Measurements from ENCODE around the gene ETV3L.

ETV3L gene

DNA sequence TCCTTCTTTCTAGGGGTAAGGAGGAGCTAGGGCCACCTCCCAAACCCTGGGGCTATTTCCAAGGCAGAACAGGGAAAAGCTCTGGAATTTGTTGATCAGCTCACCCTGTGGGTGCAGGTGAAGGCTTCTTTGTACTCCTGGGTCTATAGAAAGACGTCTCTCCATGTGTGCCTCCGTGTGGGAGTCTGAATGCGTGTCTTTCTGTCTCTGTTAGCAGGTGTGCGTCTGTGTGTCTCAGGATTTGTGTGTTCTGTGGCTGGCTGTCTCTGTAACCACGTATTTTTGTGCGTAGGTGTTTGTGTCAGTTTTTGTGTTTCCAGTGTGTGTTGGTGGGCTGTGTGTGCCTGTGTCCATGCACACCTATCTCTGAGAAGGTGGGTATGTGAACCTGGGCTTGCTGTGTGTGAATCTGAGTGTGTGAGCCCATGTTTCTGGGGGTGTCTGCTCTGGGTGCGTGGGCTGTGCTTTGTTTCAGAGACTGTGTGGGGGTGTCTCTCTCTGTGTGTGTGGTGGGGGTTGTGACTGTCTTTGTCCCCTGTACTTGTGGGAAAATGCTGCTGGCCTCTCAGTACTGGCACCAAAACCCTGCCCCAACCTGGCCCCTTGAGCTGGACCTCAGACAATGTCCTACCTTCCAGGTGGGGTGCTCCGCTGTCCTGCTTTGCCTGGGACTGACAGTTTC is 12.7 kb upstream of the ETV3L start:
- CTCF ChIA-PET, result interaction anchor here (2.4 kb wide), 1 partner anchor 22 kb away, joined by 11 read pairs; no protein-coding TSS in a partner anchor
- Histone ChIP-seq H3K4me3 (ENCODE audit: low read depth, low read length) (no peak overlapping the region), H3K4me1 (ENCODE audit: control insufficient read depth, insufficient read depth, low read length) (no peaks in the 10 kb centered on the region), H3K9me3 (ENCODE audit: control insufficient read depth, insufficient read depth, low read depth, low read length) (no peaks in the 10 kb centered on the region), H3K27ac (ENCODE audit: extremely low read depth, low read depth, low read length) (no peak overlapping the region), H3K36me3 (ENCODE audit: control insufficient read depth in 2 of 2, insufficient read depth in 1 of 2, low read length in 2 of 2) (no peaks in the 10 kb centered on the region)
- TF ChIP-seq ZNF169 (tag by site-specific recombination; IDR thresholded peaks at IDR 0.05) (no peak), ZNF777 (tag by site-specific recombination; IDR thresholded peaks at IDR 0.05; ENCODE audit: borderline replicate concordance) (no peak), ZNF132 (tag by site-specific recombination; IDR thresholded peaks at IDR 0.05; ENCODE audit: borderline replicate concordance) (no peak), EGR2 (tag by site-specific recombination; IDR thresholded peaks at IDR 0.05; ENCODE audit: low read depth) (peak; percentile 93), ZFHX2 (tag by site-specific recombination; conservative IDR thresholded peaks at IDR 0.05) (peak; percentile 81)
- TF ChIP-seq, protein P1, sequence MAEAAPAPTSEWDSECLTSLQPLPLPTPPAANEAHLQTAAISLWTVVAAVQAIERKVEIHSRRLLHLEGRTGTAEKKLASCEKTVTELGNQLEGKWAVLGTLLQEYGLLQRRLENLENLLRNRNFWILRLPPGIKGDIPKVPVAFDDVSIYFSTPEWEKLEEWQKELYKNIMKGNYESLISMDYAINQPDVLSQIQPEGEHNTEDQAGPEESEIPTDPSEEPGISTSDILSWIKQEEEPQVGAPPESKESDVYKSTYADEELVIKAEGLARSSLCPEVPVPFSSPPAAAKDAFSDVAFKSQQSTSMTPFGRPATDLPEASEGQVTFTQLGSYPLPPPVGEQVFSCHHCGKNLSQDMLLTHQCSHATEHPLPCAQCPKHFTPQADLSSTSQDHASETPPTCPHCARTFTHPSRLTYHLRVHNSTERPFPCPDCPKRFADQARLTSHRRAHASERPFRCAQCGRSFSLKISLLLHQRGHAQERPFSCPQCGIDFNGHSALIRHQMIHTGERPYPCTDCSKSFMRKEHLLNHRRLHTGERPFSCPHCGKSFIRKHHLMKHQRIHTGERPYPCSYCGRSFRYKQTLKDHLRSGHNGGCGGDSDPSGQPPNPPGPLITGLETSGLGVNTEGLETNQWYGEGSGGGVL (tag by site-specific recombination; IDR thresholded peaks at IDR 0.05), result no peak
- POLR2A ChIA-PET, result no interaction called here

DNA sequence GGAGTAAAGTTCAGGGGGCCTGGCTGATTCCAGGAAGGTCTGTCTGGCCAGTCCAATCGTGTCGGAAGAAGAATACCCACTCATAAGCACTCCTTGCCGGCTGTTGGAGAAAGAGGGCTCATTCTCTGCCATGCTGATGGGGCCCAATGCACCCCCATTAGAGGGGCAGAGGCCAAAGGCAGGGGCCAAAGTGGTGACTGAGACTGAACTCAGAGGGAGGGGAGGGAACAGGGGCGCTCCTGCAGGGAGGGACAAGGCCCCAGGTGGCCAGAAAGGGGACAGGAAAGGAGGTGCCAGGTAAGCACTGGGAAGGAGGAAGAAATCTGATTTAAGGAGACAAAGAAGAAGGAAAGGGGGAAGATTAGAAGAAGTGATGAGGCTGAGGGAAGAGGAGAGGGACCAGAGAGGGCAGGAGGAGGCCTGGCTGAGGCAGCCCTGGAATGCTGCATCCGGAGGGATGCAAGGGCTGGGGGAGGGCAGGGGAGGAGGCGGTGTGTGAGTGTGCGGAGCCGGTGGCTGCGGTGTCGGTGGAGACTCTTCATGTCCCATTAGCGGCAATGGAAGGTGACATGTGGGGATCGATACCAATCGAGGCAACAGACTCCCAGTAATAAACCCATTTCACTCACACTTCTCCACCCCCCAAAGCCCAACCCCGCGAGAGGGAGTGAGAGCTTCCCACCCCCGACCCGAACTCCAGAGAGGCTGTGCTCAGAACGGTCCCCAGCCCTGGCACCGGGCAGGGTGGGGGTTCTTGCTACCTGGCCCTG is 12.0 kb upstream of the ETV3L start:
- CTCF ChIA-PET, result interaction anchor here (1.9 kb wide), 1 partner anchor 21 kb away, joined by 8 read pairs; no protein-coding TSS in a partner anchor
- no peaks in the 10 kb centered on the region for H3K36me3 ChIP-seq (ENCODE audit: control insufficient read depth in 2 of 2, insufficient read depth in 1 of 2, low read length in 2 of 2)
- POLR2A ChIA-PET, result interaction anchor here (0.6 kb wide), 1 partner anchor 13 kb away, joined by 3 read pairs; no protein-coding TSS in a partner anchor

More for the DNA sequence above, 12.0 kb upstream of the ETV3L start:
- no peak overlapping the region for H3K27ac ChIP-seq (ENCODE audit: extremely low read depth, low read depth, low read length)
- no peaks in the 10 kb centered on the region for H3K9me3 ChIP-seq (ENCODE audit: control insufficient read depth, insufficient read depth, low read depth, low read length)
- TF ChIP-seq KLF9 (tag by site-specific recombination; IDR thresholded peaks at IDR 0.05; ENCODE audit: low read depth), result no peak
- no peak for TF ChIP-seq MZF1 (tag by site-specific recombination; IDR thresholded peaks at IDR 0.05; ENCODE audit: borderline replicate concordance)
- no peak for TF ChIP-seq ZSCAN30 (tag by site-specific recombination; IDR thresholded peaks at IDR 0.05)
- TF ChIP-seq ZFP37 (tag by site-specific recombination; IDR thresholded peaks at IDR 0.05), result no peak
- no peak for TF ChIP-seq ZBTB48 (tag by site-specific recombination; IDR thresholded peaks at IDR 0.05)
- TF ChIP-seq, protein P2, sequence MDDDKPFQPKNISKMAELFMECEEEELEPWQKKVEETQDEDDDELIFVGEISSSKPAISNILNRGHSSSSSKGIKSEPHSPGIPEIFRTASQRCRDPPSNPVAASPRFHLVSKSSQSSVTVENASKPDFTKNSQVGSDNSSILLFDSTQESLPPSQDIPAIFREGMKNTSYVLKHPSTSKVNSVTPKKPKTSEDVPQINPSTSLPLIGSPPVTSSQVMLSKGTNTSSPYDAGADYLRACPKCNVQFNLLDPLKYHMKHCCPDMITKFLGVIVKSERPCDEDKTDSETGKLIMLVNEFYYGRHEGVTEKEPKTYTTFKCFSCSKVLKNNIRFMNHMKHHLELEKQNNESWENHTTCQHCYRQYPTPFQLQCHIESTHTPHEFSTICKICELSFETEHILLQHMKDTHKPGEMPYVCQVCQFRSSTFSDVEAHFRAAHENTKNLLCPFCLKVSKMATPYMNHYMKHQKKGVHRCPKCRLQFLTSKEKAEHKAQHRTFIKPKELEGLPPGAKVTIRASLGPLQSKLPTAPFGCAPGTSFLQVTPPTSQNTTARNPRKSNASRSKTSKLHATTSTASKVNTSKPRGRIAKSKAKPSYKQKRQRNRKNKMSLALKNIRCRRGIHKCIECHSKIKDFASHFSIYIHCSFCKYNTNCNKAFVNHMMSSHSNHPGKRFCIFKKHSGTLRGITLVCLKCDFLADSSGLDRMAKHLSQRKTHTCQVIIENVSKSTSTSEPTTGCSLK (tag by site-specific recombination; IDR thresholded peaks at IDR 0.05), result no peak
- no peak for TF ChIP-seq CTCF (tag by site-specific recombination; IDR thresholded peaks at IDR 0.05)
- no peak for TF ChIP-seq ZNF629 (tag by site-specific recombination; IDR thresholded peaks at IDR 0.05)
- no peak for TF ChIP-seq ZNF19 (tag by site-specific recombination; IDR thresholded peaks at IDR 0.05; ENCODE audit: low read depth)
- no peak for TF ChIP-seq ZNF555 (tag by site-specific recombination; conservative IDR thresholded peaks at IDR 0.05)
- no peak for TF ChIP-seq ZNF596 (tag by site-specific recombination; IDR thresholded peaks at IDR 0.05)
- no peak for TF ChIP-seq ZNF704 (tag by site-specific recombination; IDR thresholded peaks at IDR 0.05)
- TF ChIP-seq KLF16 (tag by site-specific recombination; IDR thresholded peaks at IDR 0.05), result no peak
- TF ChIP-seq ZNF394 (tag by site-specific recombination; IDR thresholded peaks at IDR 0.05; ENCODE audit: borderline replicate concordance), result no peak
- TF ChIP-seq ZNF184 (tag by site-specific recombination; IDR thresholded peaks at IDR 0.05), result no peak
- TF ChIP-seq ZNF404 (tag by site-specific recombination; IDR thresholded peaks at IDR 0.05), result no peak
- H3K4me3 ChIP-seq (ENCODE audit: low read depth, low read length), result no peak overlapping the region
- no peaks in the 10 kb centered on the region for H3K4me1 ChIP-seq (ENCODE audit: control insufficient read depth, insufficient read depth, low read length)

Measured in HEK293 (cell line).